K562 (cell line): Measurements from ENCODE around the gene THEM5. TPM values are rescaled to one million over a fixed set of nuclear protein-coding genes. Genes with fewer than 3 reads are reported as not detected.

ENCODE experiments used
- ATAC-seq: fragments of 200-7000 bp; cut with Tn5 transposase; 3 replicates; pipeline ENCODE4 v1.9.1; 2020; ENCODE audit warnings: moderate library complexity
- BruUV-seq: library from RNA; stranded (reverse); fragments of 400-500 nt; replicated peaks from 2 replicates; lab custom pipeline; 2021; lab: Mats Ljungman, UMichigan
- CTCF ChIA-PET: fragments of 300-600 bp; formaldehyde crosslinking; extraction: SDS; loops from one replicate; lab custom pipeline; 2021; ENCODE audit warnings: low intra/inter-chr PET ratio; lab: Yijun Ruan, JAX
- POLR2A ChIA-PET: fragments of 300-600, 350-650 bp; sonication (Branson Sonifier 250); formaldehyde crosslinking; extraction: SDS; loops from one replicate; lab custom pipeline; 2021; ENCODE audit warnings: antibody characterized with exemption, inconsistent platforms; lab: Yijun Ruan, JAX
- DNase-seq, 4 experiments: peaks; one replicate each; pipeline versions ENCODE4 v3.0.0 to v3.0.0-alpha.2; 2011 to 2018; ENCODE audit warnings: low spot score in 3 of 4, mixed read lengths in 3 of 4; ENCODE audit errors: extremely low read depth in 1 of 4
- FAIRE-seq: peaks from 2 replicates; lab custom pipeline; 2011; peaks lifted over from hg19 to GRCh38; lab: Jason Lieb, UNC
- H2AFZ ChIP-seq: 2 replicates; pipeline ENCODE4 v1.6.0; 2011; ENCODE audit warnings: low read depth, low read length, control low read depth, inconsistent platforms
- H3K27ac ChIP-seq: fragments of 200-600 bp; 3 replicates; pipeline ENCODE4 v1.8.0; 2011; ENCODE audit warnings: low read depth, mild to moderate bottlenecking, control low read depth, inconsistent platforms, low read length, moderate library complexity, mixed read lengths; ENCODE audit errors: extremely low read depth
- H3K27me3 ChIP-seq, 2 experiments: fragments of 300-600 bp in 1 of 2; 2 replicates in 1 of 2; 3 replicates in 1 of 2; pipeline versions ENCODE4 v1.6.0 to v1.8.0; 2011; ENCODE audit warnings: inconsistent platforms in 2 of 2, low read length in 2 of 2, mild to moderate bottlenecking in 1 of 2, mixed read lengths in 1 of 2, moderate library complexity in 1 of 2; ENCODE audit not compliant: control insufficient read depth in 2 of 2, insufficient read depth in 2 of 2
- H3K36me3 ChIP-seq: fragments of 300-600 bp; 3 replicates; pipeline ENCODE4 v1.8.0; 2011; ENCODE audit warnings: mild to moderate bottlenecking, low read length, inconsistent platforms; ENCODE audit not compliant: control insufficient read depth, insufficient read depth
- H3K4me1 ChIP-seq, 2 experiments: fragments of 200-600 bp in 1 of 2; replicated peaks in 1 of 2; 2 replicates in 1 of 2; 3 replicates in 1 of 2; pipeline versions ENCODE4 v1.5.1 to v1.8.0; 2011; ENCODE audit warnings: inconsistent platforms in 2 of 2, low read length in 2 of 2, mild to moderate bottlenecking in 1 of 2, mixed read lengths in 1 of 2, moderate library complexity in 1 of 2; ENCODE audit not compliant: control insufficient read depth in 2 of 2, insufficient read depth in 2 of 2
- H3K4me2 ChIP-seq: 2 replicates; pipeline ENCODE4 v1.6.1; 2011; ENCODE audit warnings: low read length, control low read depth, inconsistent platforms, mixed read lengths; ENCODE audit not compliant: insufficient read depth
- H3K4me3 ChIP-seq: fragments of 200-600 bp; sonication (generic), shearing (Covaris generic); 2 replicates; pipeline ENCODE4 v1.5.1; 2016; ENCODE audit warnings: control low read depth, inconsistent platforms
- H3K79me2 ChIP-seq: fragments of 200-600 bp; 3 replicates; pipeline ENCODE4 v1.8.0; 2011; ENCODE audit warnings: low read length, inconsistent platforms; ENCODE audit not compliant: control insufficient read depth, insufficient read depth
- H3K9ac ChIP-seq, 2 experiments: 2 replicates each; pipeline versions ENCODE4 v1.6.0 to v1.6.1; 2011; ENCODE audit warnings: low read depth in 2 of 2, low read length in 2 of 2, control low read depth in 1 of 2, inconsistent platforms in 1 of 2, mild to moderate bottlenecking in 1 of 2, mixed read lengths in 1 of 2; ENCODE audit not compliant: insufficient read depth in 1 of 2
- H3K9me1 ChIP-seq: one replicate; pipeline ENCODE4 v1.6.0; 2011; ENCODE audit warnings: inconsistent platforms, mild to moderate bottlenecking, low read length, moderate library complexity; ENCODE audit not compliant: control insufficient read depth, insufficient read depth
- H3K9me3 ChIP-seq: replicated peaks from 2 replicates; pipeline ENCODE4 v1.5.1; 2011; ENCODE audit warnings: low read depth, low read length, inconsistent platforms; ENCODE audit not compliant: control insufficient read depth, insufficient read depth
- H4K20me1 ChIP-seq: replicated peaks from 2 replicates; pipeline ENCODE4 v1.6.1; 2011; ENCODE audit warnings: low read length, inconsistent platforms, mixed read lengths; ENCODE audit not compliant: control insufficient read depth, insufficient read depth
- ATF2 ChIP-seq: sonication (generic); formaldehyde crosslinking; IDR thresholded peaks from 2 replicates; pipeline ENCODE4 v1.8.1; 2022; ENCODE audit warnings: missing genetic modification reagents
- ELF1 ChIP-seq: fragments of 200-800 bp; sonication (Bioruptor generic); IDR thresholded peaks from 2 replicates; pipeline ENCODE4 v1.6.1; 2016; ENCODE audit warnings: missing genetic modification characterization, missing compliant biosample characterization
- FOXA1 ChIP-seq: fragments of 450-650 bp; IDR thresholded peaks from 2 replicates; pipeline ENCODE4 v1.6.1; 2016; ENCODE audit warnings: mild to moderate bottlenecking, borderline replicate concordance
- GABPA ChIP-seq: fragments of 200-800 bp; sonication (Bioruptor generic); conservative IDR thresholded peaks from 2 replicates; pipeline ENCODE4 v1.6.1; 2016; ENCODE audit warnings: low read depth, missing genetic modification characterization, missing compliant biosample characterization
- HLTF ChIP-seq: fragments of 450-650 bp; IDR thresholded peaks from 2 replicates; pipeline ENCODE4 v1.6.1; 2016
- IRF2 ChIP-seq: sonication (generic); formaldehyde crosslinking; IDR thresholded peaks from 2 replicates; pipeline ENCODE4 v1.8.1; 2022; ENCODE audit warnings: mild to moderate bottlenecking, missing genetic modification reagents
- MEF2D ChIP-seq: conservative IDR thresholded peaks from 2 replicates; pipeline ENCODE4 v1.6.1; 2016; ENCODE audit warnings: low read depth, missing genetic modification characterization, missing compliant biosample characterization
- MIER1 ChIP-seq: fragments of 450-650 bp; IDR thresholded peaks from 2 replicates; pipeline ENCODE4 v1.6.1; 2016; ENCODE audit warnings: antibody characterized with exemption, mild to moderate bottlenecking, low read depth
- SNAPC5 ChIP-seq: fragments of 250-450 bp; sonication (Bioruptor Pico); IDR thresholded peaks from 2 replicates; pipeline ENCODE4 v1.8.0; 2021; ENCODE audit warnings: moderate library complexity, mild to moderate bottlenecking, inconsistent platforms
- SP2 ChIP-seq: IDR thresholded peaks from 2 replicates; pipeline ENCODE4 v1.6.1; 2011; ENCODE audit warnings: mild to moderate bottlenecking, low read depth, low read length, moderate library complexity; ENCODE audit not compliant: poor library complexity, severe bottlenecking; ENCODE audit errors: extremely low read depth
- STAG1 ChIP-seq: sonication (generic); formaldehyde crosslinking; IDR thresholded peaks from 2 replicates; pipeline ENCODE4 v1.5.0; 2020; ENCODE audit warnings: missing genetic modification reagents, borderline replicate concordance
- STAT5A ChIP-seq: IDR thresholded peaks from 2 replicates; pipeline ENCODE4 v1.6.1; 2012; ENCODE audit warnings: low read length, inconsistent platforms, borderline replicate concordance
- TCF7L2 ChIP-seq: fragments of 150-350 bp; IDR thresholded peaks from 2 replicates; pipeline ENCODE4 v1.6.1; 2016; ENCODE audit warnings: low read depth, mild to moderate bottlenecking, low read length, moderate library complexity
- TEAD1 ChIP-seq, 2 experiments: fragments of 450-650 bp in 1 of 2; sonication (generic) in 1 of 2; formaldehyde crosslinking; IDR thresholded peaks; 2 replicates each; pipeline versions ENCODE4 v1.4.0 to v1.8.0; 2020 to 2022; ENCODE audit warnings: mild to moderate bottlenecking in 2 of 2, missing genetic modification reagents in 1 of 2
- ZNF146 ChIP-seq: IDR thresholded peaks from one replicate; pipeline ENCODE4 v1.6.1; 2018; ENCODE audit warnings: missing compliant biosample characterization; ENCODE audit not compliant: unreplicated experiment
- ZNF263 ChIP-seq: sonication (generic); formaldehyde crosslinking; IDR thresholded peaks from 2 replicates; pipeline ENCODE4 v1.8.0; 2022; ENCODE audit warnings: mild to moderate bottlenecking, missing genetic modification reagents, borderline replicate concordance
- ZNF354B ChIP-seq: fragments of 250-450 bp; sonication (Bioruptor Pico); IDR thresholded peaks from 2 replicates; pipeline ENCODE4 v1.4.0; 2020
- ZNF609 ChIP-seq: sonication (generic); formaldehyde crosslinking; IDR thresholded peaks from 2 replicates; pipeline ENCODE4 v1.8.1; 2023; ENCODE audit warnings: missing genetic modification reagents, mild to moderate bottlenecking, borderline replicate concordance
- ZSCAN32 ChIP-seq: fragments of 450-650 bp; formaldehyde crosslinking; IDR thresholded peaks from 2 replicates; pipeline ENCODE4 v1.4.0; 2020; ENCODE audit warnings: mild to moderate bottlenecking, moderate library complexity
- WGBS: fragments of 100-300 bp; shearing (Covaris generic); methylation state at CpG from one replicate; pipeline ENCODE4 v1.1.6; 2016; ENCODE audit warnings: low coverage, mixed read lengths; ENCODE audit not compliant: insufficient coverage; ENCODE audit errors: missing lambda C conversion rate; 5-methylcytosine and 5-hydroxymethylcytosine counted together
- in situ Hi-C: fragments of 300-500 bp; cut with MboI; formaldehyde crosslinking; loops from 4 replicates; pipeline ENCODE4 v1.15.0; 2018; ENCODE audit warnings: inconsistent platforms, mixed read lengths
- intact Hi-C: fragments of 100-400 bp; cut with micrococcal nuclease; formaldehyde crosslinking; loops from 2 replicates; pipeline ENCODE4 v1.14.2; 2022
- polyA plus RNA-seq, 8 experiments: library from polyadenylated mRNA; depleted of rRNA in 4 of 8; stranded (reverse) in 5 of 8; unstranded in 3 of 8; fragments of >200 nt; fragmentation: Nextera tagmentation in 2 of 8; fragmentation: Illumina TruSeq in 1 of 8; extraction: Ambion mirVana in 2 of 8; extraction: Trizol in 1 of 8; gene quantifications; 2 replicates each; pipeline versions ENCODE4 v1.2.1 to v1.2.3, GENCODE V29; 2011 to 2014; ENCODE audit warnings: inconsistent platforms in 1 of 8, missing spikeins in 1 of 8
- total RNA-seq, 7 experiments: library from RNA; depleted of rRNA in 6 of 7; stranded (reverse); fragments of >200 nt in 6 of 7; fragmentation: Illumina TruSeq in 2 of 7; extraction: Trizol in 2 of 7; gene quantifications; 2 replicates each; pipeline versions ENCODE4 v1.2.1 to v1.2.3, GENCODE V29; 2011 to 2021; ENCODE audit warnings: low replicate concordance in 1 of 7

THEM5 gene
- total and polyA plus RNA-seq, 9 of the 15 experiments (the other 6 are each of a cell fraction or from before 2014, with no cell fraction given): not detected

- no peaks in the 10 kb centered on the region for H3K36me3 ChIP-seq
- H3K9me1 ChIP-seq: no peaks in the 10 kb centered on the region
- H3K4me2 ChIP-seq: no peak overlapping the region
- no peaks in the 10 kb centered on the region for H3K79me2 ChIP-seq
- H3K27me3 ChIP-seq: peaks cover 28 to 57% of the 10 kb centered on the region in 2 experiments
- no peaks in the 10 kb centered on the region for H3K9me3 ChIP-seq
- H3K4me3 ChIP-seq: no peak overlapping the region
- H3K27ac ChIP-seq: no peak overlapping the region
- BruUV-seq: no TSS peak
- DNase-seq (no peak), ATAC-seq (0 out of 3 replicates have a peak, but pooled peaks have one; percentile 24), FAIRE-seq (no peak)
- in situ Hi-C loops: no loop called here
- intact Hi-C loops: no loop called here
- H4K20me1 ChIP-seq: peaks cover 19% of the 10 kb centered on the region
- H2AFZ ChIP-seq: no peak overlapping the region
- 8% methylated on average over 5 of the region's 5 CpGs for WGBS
- POLR2A ChIA-PET: interaction anchor here (1.6 kb wide), 1 partner anchor 10 kb away, joined by 5 read pairs; no protein-coding TSS in a partner anchor
- peaks cover 0 to 8% of the 10 kb centered on the region in 2 experiments; a peak in 1 of 5 replicates for H3K4me1 ChIP-seq
- CTCF ChIA-PET: no interaction called here
- no peak overlapping the region for H3K9ac ChIP-seq
- TF ChIP-seq GABPA (tag) (no peak), ELF1 (no peak), FOXA1 (no peak), STAT5A (no peak), MIER1 (no peak), TEAD1 (CRISPR knock-in tag; IDR thresholded peaks at IDR 0.05) (no peak), IRF2 (CRISPR knock-in tag) (no peak), ZNF354B (CRISPR knock-in tag) (no peak), ZNF609 (CRISPR knock-in tag) (no peak), ZNF263 (no peak), MEF2D (no peak), SNAPC5 (CRISPR knock-in tag) (no peak), TCF7L2 (no peak), ZNF146 (CRISPR knock-in tag) (no peak), HLTF (no peak), ATF2 (CRISPR knock-in tag) (no peak), ZSCAN32 (CRISPR knock-in tag) (no peak), STAG1 (CRISPR knock-in tag) (no peak), SP2 (no peak)
Measured at GRCh38 chr1:151798571-151798970, 54.9 kb downstream of the THEM5 start.
